RWPE1 (cell line): ENCODE measurements around the gene RBM23.

ENCODE experiments used
- CTCF ChIA-PET: fragments of 350-600 bp; sonication (Branson Sonifier 250); formaldehyde crosslinking; extraction: SDS; loops from one replicate; lab custom pipeline; 2021; lab: Yijun Ruan, JAX
- POLR2A ChIA-PET: fragments of 400-600 bp; formaldehyde crosslinking; extraction: SDS; loops from one replicate; lab custom pipeline; 2020; ENCODE audit warnings: antibody characterized with exemption; ENCODE audit not compliant: low non-redundant PET; lab: Yijun Ruan, JAX
- DNase-seq: peaks from one replicate; pipeline ENCODE4 v3.0.0; 2012; ENCODE audit warnings: low spot score
- H3K27ac ChIP-seq: fragments of 450-650 bp; 2 replicates; pipeline ENCODE4 v1.5.1; 2017
- TF ChIP-seq, protein P1 (sequence below): fragments of 450-650 bp; conservative IDR thresholded peaks from 2 replicates; pipeline ENCODE4 v1.5.1; 2017; ENCODE audit warnings: low read depth, mild to moderate bottlenecking

The RBM23 gene

DNA sequence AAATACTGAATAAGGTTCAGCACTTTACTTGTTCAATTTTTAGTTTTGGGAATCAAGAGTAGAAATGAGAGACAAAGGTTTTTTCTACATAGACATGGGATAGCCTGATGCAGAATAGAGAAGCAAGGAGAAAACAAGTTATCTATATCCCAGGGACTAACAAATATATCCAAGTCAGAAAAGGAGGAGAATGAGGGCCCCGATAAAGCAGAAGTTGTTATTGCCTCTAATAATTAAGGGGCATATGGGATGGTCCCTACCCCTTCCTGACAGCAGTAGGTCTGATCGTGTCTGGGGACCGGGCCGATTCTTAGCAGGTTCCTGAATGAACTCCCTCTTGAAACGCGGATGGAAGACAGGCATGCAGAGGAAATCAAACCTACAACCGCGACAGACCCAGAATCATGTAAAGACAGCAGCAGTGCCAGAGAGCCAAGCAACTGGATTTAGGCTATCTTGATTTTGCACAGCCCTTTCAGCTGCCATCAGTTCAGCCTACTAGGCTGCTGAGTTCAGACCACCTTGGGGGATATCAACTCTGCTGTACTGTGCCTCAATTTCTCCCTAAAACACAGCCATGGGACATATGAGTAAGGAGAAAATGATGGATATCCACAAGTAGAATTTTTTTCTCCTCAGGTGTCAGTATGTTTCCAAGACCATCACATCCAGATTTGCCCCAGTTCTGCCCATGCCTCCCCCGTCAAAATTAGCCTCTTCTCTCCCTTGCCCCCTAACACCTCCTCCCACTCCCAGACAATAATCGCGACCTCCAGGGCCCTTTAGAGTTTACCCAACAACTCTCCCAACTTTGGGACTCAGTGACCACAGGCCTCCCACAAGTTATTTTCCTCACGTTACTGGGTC lies 9.5 kb upstream of the RBM23 start:
- CTCF ChIA-PET, result interaction anchor here (0.7 to 1.4 kb wide), 3 partner anchors 16 to 148 kb away, joined by 5 to 6 read pairs (median 5); no protein-coding TSS in a partner anchor
- POLR2A ChIA-PET, result interaction anchor here (0.6 kb wide), 1 partner anchor 16 kb away, joined by 7 read pairs; no protein-coding TSS in a partner anchor
- peak overlapping the region; percentile 82 for H3K27ac ChIP-seq
- TF ChIP-seq, protein P1, sequence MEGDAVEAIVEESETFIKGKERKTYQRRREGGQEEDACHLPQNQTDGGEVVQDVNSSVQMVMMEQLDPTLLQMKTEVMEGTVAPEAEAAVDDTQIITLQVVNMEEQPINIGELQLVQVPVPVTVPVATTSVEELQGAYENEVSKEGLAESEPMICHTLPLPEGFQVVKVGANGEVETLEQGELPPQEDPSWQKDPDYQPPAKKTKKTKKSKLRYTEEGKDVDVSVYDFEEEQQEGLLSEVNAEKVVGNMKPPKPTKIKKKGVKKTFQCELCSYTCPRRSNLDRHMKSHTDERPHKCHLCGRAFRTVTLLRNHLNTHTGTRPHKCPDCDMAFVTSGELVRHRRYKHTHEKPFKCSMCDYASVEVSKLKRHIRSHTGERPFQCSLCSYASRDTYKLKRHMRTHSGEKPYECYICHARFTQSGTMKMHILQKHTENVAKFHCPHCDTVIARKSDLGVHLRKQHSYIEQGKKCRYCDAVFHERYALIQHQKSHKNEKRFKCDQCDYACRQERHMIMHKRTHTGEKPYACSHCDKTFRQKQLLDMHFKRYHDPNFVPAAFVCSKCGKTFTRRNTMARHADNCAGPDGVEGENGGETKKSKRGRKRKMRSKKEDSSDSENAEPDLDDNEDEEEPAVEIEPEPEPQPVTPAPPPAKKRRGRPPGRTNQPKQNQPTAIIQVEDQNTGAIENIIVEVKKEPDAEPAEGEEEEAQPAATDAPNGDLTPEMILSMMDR, result no peak
- DNase-seq, result no peak

DNA sequence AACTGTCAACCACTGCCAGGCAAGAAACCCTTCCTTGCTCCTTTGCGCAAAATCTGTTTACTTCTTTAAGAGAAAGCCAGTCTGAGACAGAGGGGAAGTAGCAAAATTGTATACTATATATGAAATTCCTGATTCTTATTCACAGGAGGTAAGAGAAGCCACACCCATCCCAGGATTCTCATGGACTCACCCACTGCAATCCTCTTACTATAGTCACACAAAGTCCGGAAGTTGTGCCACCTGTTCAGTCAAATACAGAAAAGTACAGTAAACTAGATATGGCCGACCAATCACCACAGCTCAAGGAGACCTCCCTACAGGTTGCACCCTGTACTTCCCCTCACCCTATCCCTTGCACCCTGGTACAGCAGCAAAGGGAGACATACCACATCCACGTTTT lies 7.4 kb upstream of the RBM23 start:
- H3K27ac ChIP-seq, result peak overlapping the region; percentile 55; the same call in 1 of the 2 replicates
- TF ChIP-seq, protein P1, result no peak
- ChIA-PET CTCF (interaction anchor here (0.6 to 1.1 kb wide), 2 partner anchors 104 to 369 kb away, joined by 3 to 4 read pairs; no protein-coding TSS in a partner anchor), POLR2A (no interaction called here)
- DNase-seq, result peak; percentile 82

DNA sequence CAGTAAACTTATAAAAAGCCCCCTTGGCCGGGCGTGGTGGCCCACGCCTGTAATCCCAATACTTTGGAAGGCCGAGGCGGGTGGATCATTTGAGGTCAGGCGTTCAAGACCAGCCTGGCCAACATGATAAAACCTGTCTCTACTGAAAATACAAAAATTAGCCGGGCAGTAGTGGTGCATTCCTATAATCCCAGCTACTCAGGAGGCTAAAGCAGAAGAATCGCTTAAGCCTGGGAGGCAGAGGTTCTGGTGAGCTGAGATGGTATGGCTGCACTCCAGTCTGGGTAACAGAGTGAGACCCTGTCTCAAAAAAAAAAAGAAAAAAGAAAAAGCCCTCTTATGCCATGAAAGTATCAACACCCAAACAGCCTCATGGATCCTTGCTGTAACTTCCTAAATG lies 6.6 kb upstream of the RBM23 start:
- ChIA-PET POLR2A (no interaction called here), CTCF (interaction anchor here (1.1 kb wide), 1 partner anchor 369 kb away, joined by 4 read pairs; no protein-coding TSS in a partner anchor)
- H3K27ac ChIP-seq, result 0 out of 2 replicates have a peak overlapping the region, but pooled peaks have one; percentile 11
- TF ChIP-seq, protein P1, result no peak
- DNase-seq, result no peak

DNA sequence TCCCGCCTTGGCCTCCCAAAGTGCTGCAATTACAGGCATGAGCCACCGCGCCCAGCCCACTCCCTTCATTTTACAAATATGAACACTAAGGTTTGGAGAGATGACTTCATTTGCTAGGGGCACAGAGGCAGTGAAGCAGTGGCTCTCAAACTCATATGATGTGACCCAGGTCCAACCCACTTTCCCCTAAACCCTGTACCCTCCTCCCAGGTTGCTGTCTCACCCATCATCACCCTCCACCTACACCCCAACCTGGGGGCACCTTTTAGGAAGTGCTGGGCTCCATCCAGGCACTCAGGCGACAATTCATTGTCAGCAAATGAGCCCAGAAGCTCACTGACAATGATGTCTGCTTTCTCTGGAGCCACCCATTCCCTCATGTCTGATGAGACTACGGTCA lies 4.8 kb upstream of the RBM23 start:
- ChIA-PET POLR2A (no interaction called here), CTCF (no interaction called here)
- H3K27ac ChIP-seq, result 0 out of 2 replicates have a peak overlapping the region, but pooled peaks have one; percentile 7
- DNase-seq, result no peak
- TF ChIP-seq, protein P1, result no peak

DNA sequence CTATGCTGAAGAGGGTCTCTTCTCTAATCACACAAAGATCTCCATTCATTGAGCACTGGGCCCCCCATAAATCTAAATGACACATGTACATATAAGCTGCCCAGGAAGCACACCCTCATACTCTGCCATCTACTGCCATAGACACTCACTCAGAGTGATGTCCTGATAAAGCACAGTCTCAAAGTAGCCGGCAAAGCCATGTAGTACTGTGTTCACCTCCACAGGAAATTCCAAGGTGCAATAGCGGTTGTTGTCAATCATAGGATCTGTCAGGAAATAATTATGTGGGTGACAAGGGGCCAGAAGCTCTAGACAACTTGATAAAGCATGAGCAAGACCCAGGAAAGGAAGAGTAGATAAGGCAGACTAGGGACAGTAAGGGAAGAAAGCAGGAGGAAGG lies 3.3 kb upstream of the RBM23 start:
- TF ChIP-seq, protein P1, result no peak
- POLR2A ChIA-PET, result no interaction called here
- CTCF ChIA-PET, result interaction anchor here (0.6 kb wide), 2 partner anchors 388 to 1377 kb away, joined by 3 read pairs; no protein-coding TSS in a partner anchor
- H3K27ac ChIP-seq, result no peak overlapping the region
- DNase-seq, result no peak

DNA sequence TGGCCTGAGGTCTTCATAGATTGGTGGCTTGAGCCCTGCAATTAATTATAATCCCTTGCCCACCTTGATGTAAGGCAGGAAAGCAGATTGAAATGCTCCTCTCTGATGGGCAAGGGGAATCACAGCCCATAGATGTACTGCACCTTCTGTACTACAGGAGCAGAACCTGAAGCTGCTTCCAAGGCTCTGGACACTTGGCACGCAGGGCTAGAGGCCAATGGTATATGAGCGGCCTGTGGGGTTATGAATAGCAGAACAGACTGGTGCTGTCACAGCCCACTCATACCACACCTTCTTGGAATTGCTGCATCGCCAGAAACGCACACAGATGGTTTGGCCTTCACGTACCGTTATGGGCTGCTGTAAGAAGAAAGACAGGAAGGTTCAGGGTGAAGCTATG lies 1.7 kb upstream of the RBM23 start:
- TF ChIP-seq, protein P1, result no peak
- no peak for DNase-seq
- H3K27ac ChIP-seq, result peak overlapping the region; percentile 38
- CTCF ChIA-PET, result interaction anchor here (0.6 kb wide), 1 partner anchor 21 kb away, joined by 5 read pairs; no protein-coding TSS in a partner anchor
- POLR2A ChIA-PET, result interaction anchor here (1.7 kb wide), 1 partner anchor 9 kb away, joined by 4 read pairs; the partner anchor contains the start of gene PRMT5
